Activated CD8-positive, alpha-beta memory T cell treated with anti-CD3 and anti-CD28 coated beads, Interleukin-2, amount 50 U/mL, for 1 hour (primary cell): ENCODE results near the gene JPH3.

Source experiments
- DNase-seq: peaks from one replicate; pipeline ENCODE4 v3.0.0-alpha.2; 2020; ENCODE audit errors: extremely low read depth

The JPH3 gene

DNA sequence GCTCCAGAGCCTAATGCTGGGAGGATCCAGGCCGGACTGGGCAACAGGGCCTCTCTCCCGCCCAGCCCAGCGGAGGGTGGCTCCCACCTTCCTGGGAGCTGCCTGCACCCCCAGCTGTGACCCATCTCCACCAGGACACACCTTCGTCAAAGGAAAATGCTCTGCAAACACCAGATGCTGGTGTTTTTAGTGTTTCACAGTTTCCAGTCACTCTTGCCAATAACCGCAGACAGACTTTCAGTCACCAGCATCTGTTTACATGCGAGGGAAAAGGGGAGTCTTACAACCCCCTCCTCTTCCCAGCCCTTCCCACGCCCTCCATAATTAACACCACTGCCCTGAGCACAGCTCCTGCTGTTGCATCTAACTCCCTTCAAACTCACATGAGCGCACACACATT is 138.1 kb downstream of the JPH3 start:
- DNase-seq, result no peak

DNA sequence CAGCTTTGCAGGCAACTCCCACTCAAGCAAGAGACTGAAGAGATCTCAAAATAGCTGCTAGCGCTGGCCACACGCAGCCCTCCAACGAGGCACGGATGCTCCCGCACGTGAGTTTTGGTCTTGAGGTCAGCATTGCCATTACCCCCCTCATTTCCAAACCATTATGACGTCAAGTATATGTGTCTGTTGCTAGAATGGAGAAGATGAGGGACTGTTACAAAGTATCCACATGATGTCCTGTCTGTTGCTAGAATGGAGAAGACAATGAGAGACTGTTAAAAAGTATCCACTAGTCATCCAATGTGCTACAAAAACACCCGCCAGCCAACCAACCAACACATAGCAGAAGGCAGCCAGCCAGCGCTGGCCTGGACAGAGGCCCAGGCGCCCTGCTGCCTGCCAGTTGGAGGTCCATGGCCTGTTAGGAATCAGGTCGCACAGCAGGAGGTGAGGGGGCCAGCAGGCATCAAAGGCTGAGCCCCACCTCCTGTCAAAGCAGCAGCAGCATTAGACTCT is 138.7 kb downstream of the JPH3 start:
- no peak for DNase-seq

DNA sequence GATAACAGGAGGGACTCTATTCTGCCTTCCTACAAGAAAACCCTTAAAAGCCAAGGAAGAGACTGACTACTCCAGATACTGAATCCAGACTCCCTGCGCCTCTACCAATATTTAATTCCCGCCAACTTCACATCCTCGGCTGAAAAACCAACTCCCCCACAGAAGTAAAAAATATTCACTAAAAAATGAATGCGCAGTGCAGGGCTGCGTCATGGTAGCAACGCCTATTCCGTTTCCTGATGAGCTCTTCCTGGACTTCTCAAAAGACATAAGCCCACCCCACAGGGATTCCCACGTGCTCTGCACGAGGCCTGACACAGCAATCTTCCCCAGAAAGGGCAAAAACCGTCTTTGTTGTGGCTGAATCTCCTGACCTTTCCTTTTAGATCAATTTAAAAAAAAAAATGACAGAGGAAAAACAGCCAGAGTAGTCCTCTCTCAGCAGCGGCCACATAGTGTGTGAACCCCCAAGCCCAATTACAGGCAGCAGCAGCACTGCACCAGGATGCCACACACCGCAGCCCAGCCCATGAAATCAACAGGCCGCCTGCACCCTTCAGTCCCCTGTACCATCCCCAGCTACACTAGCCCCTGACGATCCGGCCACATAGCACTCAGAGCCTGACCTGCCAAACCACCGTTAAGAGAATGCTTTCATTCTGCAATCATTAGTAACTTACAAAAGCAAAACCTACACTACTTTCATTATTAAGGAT is 139.6 kb downstream of the JPH3 start:
- no peak for DNase-seq

DNA sequence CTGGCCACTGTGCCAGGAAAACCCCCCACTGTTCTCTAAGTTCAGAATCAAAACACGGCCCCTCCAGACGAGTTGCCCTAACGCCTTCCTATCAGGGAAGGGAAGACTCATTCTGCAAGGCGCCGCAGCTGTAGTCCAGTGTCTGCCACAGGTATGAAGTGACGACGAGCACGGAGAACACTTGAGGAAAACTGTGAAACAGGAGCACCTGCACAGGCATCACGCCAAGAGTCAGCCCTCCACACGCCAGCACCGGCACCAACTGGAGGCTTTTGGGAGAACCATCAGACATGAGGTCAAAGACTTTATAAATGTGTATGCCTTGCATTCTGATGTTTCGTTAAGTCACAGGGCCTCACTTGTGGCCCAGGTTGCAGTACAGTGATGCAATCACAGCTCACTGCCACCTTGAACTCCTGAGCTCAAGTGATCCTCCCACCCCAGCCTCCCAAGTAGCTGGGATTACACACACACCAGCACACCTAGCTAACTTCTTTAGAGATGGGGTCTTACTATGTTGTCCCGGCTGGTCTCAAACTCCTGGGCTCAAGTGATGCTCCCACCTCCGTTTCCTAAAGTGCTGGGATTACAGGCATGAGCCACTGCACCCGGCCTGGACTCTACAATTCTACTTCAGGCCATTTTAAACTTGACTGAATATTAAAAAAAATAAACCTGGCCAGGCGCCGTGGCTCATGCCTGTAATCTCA is 140.6 kb downstream of the JPH3 start:
- no peak for DNase-seq

DNA sequence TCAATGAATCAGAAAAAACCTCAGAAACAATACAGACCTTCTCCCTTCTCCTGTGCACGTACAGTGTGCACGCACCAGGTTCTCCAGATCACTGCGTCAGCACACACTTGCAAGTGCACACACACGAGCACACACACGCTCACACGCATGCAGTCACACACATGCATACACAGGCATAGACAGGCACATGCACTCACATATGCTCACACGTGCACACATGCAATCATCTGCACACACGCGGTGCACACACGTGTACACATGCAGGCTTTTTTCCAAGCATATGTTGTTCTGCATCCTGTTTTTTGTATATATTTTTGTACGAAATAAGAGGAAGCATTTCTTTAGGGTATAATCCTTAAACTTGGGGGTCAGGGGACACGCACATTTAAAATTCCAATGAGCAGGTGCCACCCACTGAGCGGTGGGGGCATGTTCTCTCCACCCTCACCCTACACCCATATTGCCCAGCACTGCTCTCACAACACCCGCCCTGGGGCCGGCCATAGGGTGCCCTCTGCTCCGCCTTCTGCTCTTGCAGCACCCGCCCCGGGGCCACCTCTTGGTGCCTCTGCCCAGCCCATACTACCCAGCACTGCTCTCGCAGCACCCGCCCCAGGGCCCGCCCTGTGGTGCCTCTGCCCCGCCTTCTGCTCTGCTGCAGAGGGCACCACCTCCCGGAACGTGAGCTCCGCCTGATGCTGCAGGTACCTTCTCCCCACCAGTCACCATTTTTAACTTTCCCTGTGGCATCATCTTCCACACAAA is 142.6 kb downstream of the JPH3 start:
- no peak for DNase-seq

DNA sequence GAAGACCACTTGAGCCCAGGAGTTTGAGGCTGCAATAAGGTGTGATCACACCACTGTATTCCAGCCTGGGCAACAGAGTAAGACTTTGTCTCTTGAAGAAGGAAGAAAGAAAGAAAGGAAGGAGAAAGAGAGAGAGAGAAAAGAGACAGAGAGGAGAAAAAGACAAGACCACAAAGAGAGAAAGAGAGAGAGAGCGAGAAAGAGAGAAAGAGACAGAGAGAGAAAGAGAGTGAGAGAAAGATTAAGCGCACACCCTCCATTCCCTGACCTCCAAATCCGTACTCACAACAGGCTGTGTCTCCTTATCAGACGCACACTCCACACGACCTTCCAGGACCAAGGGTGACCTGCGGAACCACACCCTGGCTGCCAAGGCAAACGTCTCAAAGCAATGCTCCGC is 143.9 kb downstream of the JPH3 start:
- no peak for DNase-seq
